HG02759 (cell line): ENCODE results near the gene KIF1C.
A peak's percentile ranks its signal among the peaks of the same experiment; 100 is the strongest.

Experiments
- ATAC-seq: cut with Tn5 transposase; IDR thresholded peaks from one replicate; pipeline ENCODE4 v1.9.1; 2021; ENCODE audit warnings: mild to moderate bottlenecking, moderate library complexity; ENCODE audit not compliant: unreplicated experiment

Gene KIF1C

GRCh38 chr17:4997302-4998026, at the start of gene KIF1C, which contains the start of gene INCA1:
Gene KIF1C (plus strand): TSS chr17:4997950. CDS start chr17:5000247, 2,297 bp downstream.
Gene INCA1 (minus strand): TSS chr17:4997522. CDS start chr17:4994437, 3,085 bp downstream.
- peak; percentile 87 for ATAC-seq

GRCh38 chr17:4948166-4948930, 49.4 kb upstream of the KIF1C start, which contains the start of gene PFN1:
Gene PFN1 (minus strand): TSS chr17:4948530. CDS start chr17:4948394, 136 bp downstream.
- peak; percentile 24 for ATAC-seq

- peak; percentile 44 for ATAC-seq
These were observed 48.8 kb upstream of the KIF1C start for GRCh38 chr17:4948931-4949320.

- peak; percentile 34 for ATAC-seq
These were observed 48.3 kb upstream of the KIF1C start for GRCh38 chr17:4949321-4950074.

- ATAC-seq: peak; percentile 3
These were observed 47.5 kb upstream of the KIF1C start for GRCh38 chr17:4950075-4950745.

- no peak for ATAC-seq
These were observed 47.0 kb upstream of the KIF1C start, which contains the start of gene ENO3 for GRCh38 chr17:4950746-4951204. Gene ENO3 (plus strand): TSS chr17:4951119. CDS start chr17:4951830, 711 bp downstream.

GRCh38 chr17:4951486-4951885, 46.3 kb upstream of the KIF1C start:
- ATAC-seq: no peak

- ATAC-seq: no peak
These were observed 44.2 kb upstream of the KIF1C start for GRCh38 chr17:4953451-4953961.

GRCh38 chr17:4955091-4955490, 42.7 kb upstream of the KIF1C start:
- no peak for ATAC-seq

- ATAC-seq: no peak
These were observed 41.2 kb upstream of the KIF1C start for GRCh38 chr17:4956493-4957061.

GRCh38 chr17:4958102-4958501, 39.6 kb upstream of the KIF1C start:
- ATAC-seq: no peak

- ATAC-seq: no peak
These were observed 38.3 kb upstream of the KIF1C start for GRCh38 chr17:4959261-4959965.

GRCh38 chr17:4960279-4960922, 37.3 kb upstream of the KIF1C start:
- no peak for ATAC-seq

GRCh38 chr17:4965311-4965986, 32.3 kb upstream of the KIF1C start:
- ATAC-seq: no peak

- peak; percentile 76 for ATAC-seq
These were observed 30.8 kb upstream of the KIF1C start for GRCh38 chr17:4966844-4967538.

- ATAC-seq: peak; percentile 66
These were observed 29.9 kb upstream of the KIF1C start, which contains the start of gene SPAG7 for GRCh38 chr17:4967539-4968485. Gene SPAG7 (minus strand): TSS chr17:4967817. CDS start chr17:4967804, 13 bp downstream.
